GM13976 (cell line): ENCODE data around the gene GTSF1L.
"Not testable (repeated sequence)": the region's sequence is repeated elsewhere in the genome, so short reads cannot be mapped to it uniquely, and the experiment has no call there.

ENCODE experiments used
- DNase-seq: peaks from one replicate; pipeline ENCODE4 v3.0.0; 2012; ENCODE audit warnings: low spot score
- CTCF ChIP-seq: IDR thresholded peaks from 2 replicates; pipeline ENCODE4 v1.5.1; 2012; ENCODE audit warnings: borderline replicate concordance, mild to moderate bottlenecking; ENCODE audit not compliant: insufficient read depth; ENCODE audit errors: extremely low read depth, missing control alignments, control extremely low read depth
- in situ Hi-C: fragments of 300-500 bp; cut with MboI; formaldehyde crosslinking; loops from one replicate; pipeline ENCODE4 v1.12.0; 2022; ENCODE audit warnings: low sequenced_read_pairs, mixed read lengths, inconsistent platforms; ENCODE audit not compliant: unreplicated experiment

GTSF1L gene

DNA sequence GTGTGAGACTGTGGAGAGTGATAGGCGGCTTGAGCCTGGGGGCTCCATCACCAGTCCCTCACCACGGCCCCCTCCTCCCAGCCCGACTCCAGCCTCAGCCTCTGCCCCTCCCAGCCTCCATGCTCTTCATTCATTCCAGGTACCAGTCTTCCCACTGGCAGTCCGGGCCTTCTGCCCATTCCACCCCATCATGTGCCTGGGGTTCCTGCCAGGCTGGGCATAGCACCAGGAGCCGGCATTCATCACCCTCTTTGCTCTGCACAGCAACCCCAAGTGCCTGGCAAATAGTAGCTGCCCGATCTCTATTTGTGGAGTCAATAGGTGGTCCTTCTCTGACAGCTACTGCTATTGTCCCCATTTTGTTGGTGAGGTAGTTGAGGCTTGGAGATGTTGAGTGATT lies 39.6 kb upstream of the GTSF1L start:
- in situ Hi-C loops: no loop called here
- DNase-seq: no peak
- TF ChIP-seq CTCF: no peak

- no peak for DNase-seq
- in situ Hi-C loops: no loop called here
- no peak for TF ChIP-seq CTCF
Measured at GRCh38 chr20:43765916-43766315, 39.1 kb upstream of the GTSF1L start.

DNA sequence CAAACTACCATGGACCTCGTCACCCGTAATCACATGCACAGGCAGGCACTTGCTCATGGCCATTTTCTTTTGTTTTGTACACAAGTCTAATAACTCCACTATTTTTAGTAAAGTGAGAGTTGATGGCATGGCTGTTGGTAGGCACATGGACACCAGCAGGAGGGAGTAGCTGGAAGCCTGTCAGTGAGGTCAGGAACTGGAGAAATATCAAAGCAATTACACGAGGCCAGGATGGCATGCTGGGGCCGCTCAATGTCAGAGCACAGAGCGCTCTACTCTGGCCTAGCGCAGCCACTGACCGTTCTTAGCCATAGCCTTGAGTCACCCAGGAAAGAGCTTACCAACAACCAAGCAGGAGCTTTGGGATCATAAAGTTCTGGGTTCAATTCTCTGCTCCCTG lies 36.1 kb upstream of the GTSF1L start:
- no peak for DNase-seq
- TF ChIP-seq CTCF: no peak
- in situ Hi-C loops: no loop called here

GRCh38 chr20:43761386-43762340 lies 34.9 kb upstream of the GTSF1L start:
- in situ Hi-C loops: no loop called here
- no peak for TF ChIP-seq CTCF
- DNase-seq: no peak

DNA sequence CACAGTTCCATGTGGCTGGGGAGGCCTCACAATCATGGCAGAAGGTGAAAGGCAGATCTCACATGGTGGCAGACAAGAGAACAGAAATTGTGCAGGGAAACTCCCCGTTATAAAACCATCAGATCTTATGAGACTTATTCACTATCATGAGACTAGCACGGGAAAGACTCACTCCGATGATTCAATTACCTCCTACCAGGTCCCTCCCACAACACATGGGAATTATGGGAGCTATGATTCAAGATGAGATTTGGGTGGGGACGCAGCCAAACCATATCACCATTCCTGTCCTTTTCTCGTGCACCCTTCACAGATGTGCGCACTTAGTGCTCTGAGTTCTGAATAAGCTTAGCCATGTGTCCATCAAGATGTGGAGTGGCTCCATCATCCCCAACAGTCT lies 31.1 kb upstream of the GTSF1L start:
- in situ Hi-C loops: loop anchor here (10.0 kb wide), 2 partner anchors 77 to 167 kb away; no protein-coding TSS in a partner anchor
- DNase-seq: not testable (repeated sequence)

DNA sequence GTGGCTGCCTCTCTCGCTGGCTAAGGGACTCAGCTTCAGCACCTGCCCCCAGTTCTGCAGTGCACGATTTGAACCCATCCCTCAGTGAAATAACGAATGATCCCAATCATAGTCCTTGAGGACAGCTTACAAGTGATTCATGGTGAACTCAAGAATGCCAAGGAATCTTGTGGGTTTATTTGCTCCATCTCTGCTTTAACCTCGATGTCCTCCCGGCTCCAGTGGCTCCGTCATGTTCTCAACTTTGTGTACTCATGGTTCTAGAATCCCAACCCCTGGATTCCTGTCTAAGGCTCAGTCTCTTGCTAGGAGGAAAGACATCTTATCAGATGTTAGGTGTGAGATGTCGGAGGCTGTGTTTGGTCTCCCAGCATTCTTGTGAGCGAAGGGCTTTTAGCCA lies 29.0 kb upstream of the GTSF1L start:
- no peak for DNase-seq
- no peak for TF ChIP-seq CTCF
- in situ Hi-C loops: loop anchor here (10.0 kb wide), 2 partner anchors 79 to 169 kb away; no protein-coding TSS in a partner anchor

GRCh38 chr20:43755390-43755789 lies 28.6 kb upstream of the GTSF1L start:
- in situ Hi-C loops: loop anchor here (10.0 kb wide), 2 partner anchors 79 to 169 kb away; no protein-coding TSS in a partner anchor
- no peak for TF ChIP-seq CTCF
- no peak for DNase-seq
